ENCODE results near the gene TMEM8B.

TMEM8B gene

DNA sequence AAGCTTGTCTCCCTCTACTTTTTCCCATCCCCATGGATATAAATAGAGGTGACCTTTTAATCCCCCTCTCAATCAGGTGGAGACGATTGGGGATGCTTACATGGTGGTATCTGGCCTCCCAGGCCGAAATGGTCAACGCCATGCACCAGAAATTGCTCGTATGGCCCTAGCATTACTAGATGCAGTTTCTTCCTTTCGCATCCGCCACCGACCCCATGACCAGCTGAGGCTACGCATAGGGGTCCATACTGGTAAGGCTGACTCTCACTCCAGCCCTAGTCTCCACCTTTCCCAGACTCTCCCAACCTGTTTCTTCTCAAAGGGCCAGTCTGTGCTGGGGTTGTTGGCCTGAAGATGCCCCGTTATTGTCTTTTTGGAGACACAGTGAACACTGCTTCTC lies 20.6 kb upstream of the TMEM8B start:
- no peak overlapping the region for H3K4me3 ChIP-seq (ENCODE audit: low read depth, low read length)
- no peak overlapping the region for H3K9ac ChIP-seq
- H3K27me3 ChIP-seq (ENCODE audit: control insufficient read depth, insufficient read depth, low read length), result no peaks in the 10 kb centered on the region
- no peaks in the 10 kb centered on the region for H3K36me3 ChIP-seq (ENCODE audit: control insufficient read depth, insufficient read depth, low read length)
- TF ChIP-seq, protein P1, sequence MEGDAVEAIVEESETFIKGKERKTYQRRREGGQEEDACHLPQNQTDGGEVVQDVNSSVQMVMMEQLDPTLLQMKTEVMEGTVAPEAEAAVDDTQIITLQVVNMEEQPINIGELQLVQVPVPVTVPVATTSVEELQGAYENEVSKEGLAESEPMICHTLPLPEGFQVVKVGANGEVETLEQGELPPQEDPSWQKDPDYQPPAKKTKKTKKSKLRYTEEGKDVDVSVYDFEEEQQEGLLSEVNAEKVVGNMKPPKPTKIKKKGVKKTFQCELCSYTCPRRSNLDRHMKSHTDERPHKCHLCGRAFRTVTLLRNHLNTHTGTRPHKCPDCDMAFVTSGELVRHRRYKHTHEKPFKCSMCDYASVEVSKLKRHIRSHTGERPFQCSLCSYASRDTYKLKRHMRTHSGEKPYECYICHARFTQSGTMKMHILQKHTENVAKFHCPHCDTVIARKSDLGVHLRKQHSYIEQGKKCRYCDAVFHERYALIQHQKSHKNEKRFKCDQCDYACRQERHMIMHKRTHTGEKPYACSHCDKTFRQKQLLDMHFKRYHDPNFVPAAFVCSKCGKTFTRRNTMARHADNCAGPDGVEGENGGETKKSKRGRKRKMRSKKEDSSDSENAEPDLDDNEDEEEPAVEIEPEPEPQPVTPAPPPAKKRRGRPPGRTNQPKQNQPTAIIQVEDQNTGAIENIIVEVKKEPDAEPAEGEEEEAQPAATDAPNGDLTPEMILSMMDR (IDR thresholded peaks at IDR 0.05), result no peak
- H3K27ac ChIP-seq, result no peak overlapping the region
- H3K9me3 ChIP-seq (ENCODE audit: control insufficient read depth, low read length), result no peaks in the 10 kb centered on the region
- no peak overlapping the region for H3K4me2 ChIP-seq (ENCODE audit: low read length)
- H3K79me2 ChIP-seq, result no peaks in the 10 kb centered on the region
- H3K4me1 ChIP-seq, result peaks cover 9% of the 10 kb centered on the region
- no peak overlapping the region for H2AFZ ChIP-seq

DNA sequence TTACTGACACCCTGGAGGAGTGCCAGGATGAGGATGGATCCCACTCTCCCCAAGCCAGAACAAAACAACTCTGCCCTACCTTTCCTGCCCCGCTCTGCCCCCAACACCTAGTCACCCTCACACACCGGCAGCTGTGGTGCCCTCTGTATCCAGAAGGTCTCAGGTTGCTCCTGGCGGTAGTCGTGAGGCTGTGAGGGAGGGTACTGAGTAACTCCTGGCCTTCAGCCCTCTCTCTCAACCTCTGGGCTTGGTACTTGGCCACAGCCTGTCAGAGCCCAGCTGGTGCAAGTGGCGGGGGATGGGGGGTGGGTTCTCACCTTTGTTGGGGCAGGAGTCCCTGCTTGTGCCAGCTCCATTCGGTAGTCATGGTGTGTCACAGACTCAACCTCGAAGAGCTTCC lies 18.9 kb upstream of the TMEM8B start:
- H3K4me2 ChIP-seq (ENCODE audit: low read length), result no peak overlapping the region
- no peak overlapping the region for H3K4me3 ChIP-seq (ENCODE audit: low read depth, low read length)
- H3K79me2 ChIP-seq, result no peaks in the 10 kb centered on the region
- H3K27ac ChIP-seq, result no peak overlapping the region
- TF ChIP-seq, protein P1 (IDR thresholded peaks at IDR 0.05), result no peak
- no peak overlapping the region for H3K9ac ChIP-seq
- no peaks in the 10 kb centered on the region for H3K27me3 ChIP-seq (ENCODE audit: control insufficient read depth, insufficient read depth, low read length)
- H3K36me3 ChIP-seq (ENCODE audit: control insufficient read depth, insufficient read depth, low read length), result no peaks in the 10 kb centered on the region
- no peaks in the 10 kb centered on the region for H3K9me3 ChIP-seq (ENCODE audit: control insufficient read depth, low read length)
- no peak overlapping the region for H2AFZ ChIP-seq
- H3K4me1 ChIP-seq, result peaks cover 17% of the 10 kb centered on the region

DNA sequence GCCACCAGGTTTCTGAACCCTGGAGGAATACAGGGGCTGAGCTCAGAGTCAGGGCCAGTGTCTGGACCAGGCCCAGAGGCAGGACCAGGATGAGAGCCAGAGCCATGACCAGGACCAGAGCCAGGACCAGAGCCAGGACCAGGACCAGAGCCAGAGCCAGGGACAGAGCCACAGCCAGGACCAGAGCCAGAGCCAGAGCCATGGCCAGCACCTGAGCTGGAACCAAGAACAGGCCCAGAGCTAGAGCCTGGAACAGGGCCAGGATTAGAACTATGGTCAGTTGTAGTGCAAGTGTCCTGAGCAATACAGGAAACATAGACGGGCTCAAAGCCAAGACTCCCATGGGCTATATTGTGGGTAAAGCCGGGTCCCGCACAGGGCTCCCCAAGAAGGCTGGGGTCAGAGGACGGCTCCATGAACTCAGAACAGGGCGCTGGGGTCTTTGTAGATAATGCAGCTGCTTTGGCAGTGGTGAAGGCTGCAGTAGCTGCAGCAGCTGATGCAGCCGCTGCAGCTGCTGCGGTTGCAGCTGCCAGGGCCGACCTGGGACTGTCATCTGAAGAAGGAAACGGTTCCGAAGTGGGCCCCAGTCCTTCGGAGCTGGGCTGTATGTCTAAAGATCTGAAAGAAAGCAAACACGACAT lies 17.5 kb upstream of the TMEM8B start:
- Histone ChIP-seq H3K9ac (no peak overlapping the region), H3K27ac (peak overlapping the region; percentile 48)

DNA sequence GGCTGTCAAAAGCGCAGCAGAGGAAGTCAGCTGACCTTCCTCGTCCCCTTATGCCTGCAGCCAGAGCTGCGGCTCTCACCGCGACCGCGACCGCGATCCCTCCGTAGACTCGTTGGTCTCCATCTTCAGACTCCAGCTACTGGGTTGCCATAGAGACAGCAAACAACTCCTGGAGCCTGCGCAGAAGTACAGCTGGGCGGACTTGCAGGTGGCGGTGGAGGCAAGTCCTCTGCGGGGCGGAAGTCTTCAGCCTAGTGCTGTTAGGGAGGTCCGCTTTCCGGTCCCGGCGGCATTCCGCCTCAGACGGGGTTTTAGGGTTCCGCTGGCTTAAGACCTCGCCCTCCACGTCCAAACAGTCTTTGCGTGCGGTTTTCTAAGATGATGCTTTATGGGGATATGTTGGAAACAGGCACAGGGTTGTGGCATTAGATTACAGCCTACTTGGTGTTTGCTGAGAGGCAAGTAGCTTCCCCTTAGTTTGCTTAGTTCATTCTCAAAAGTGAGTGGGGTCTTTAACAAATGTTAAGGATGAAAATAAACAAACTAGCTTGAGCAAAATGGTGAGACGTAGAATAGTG lies 16.9 kb upstream of the TMEM8B start, which contains the start of gene SPAG8:
Gene SPAG8, minus strand, starts transcription at position 238 of the 578 bp plus-strand sequence. Its CDS starts 115 bp downstream, at position 123.
- Histone ChIP-seq H3K27ac (peak within 1 kb of the TSS; percentile 48), H3K4me1 (peaks cover 17% of the 10 kb centered on the region), H3K4me2 (ENCODE audit: low read length) (peak within 1 kb of the TSS; percentile 63), H3K27me3 (ENCODE audit: control insufficient read depth, insufficient read depth, low read length) (no peaks in the 10 kb centered on the region), H2AFZ (peak within 1 kb of the TSS; percentile 79), H3K9ac (no peak within 1 kb of the TSS), H3K9me3 (ENCODE audit: control insufficient read depth, low read length) (no peaks in the 10 kb centered on the region), H3K4me3 (ENCODE audit: low read depth, low read length) (peak within 1 kb of the TSS; percentile 54), H3K36me3 (ENCODE audit: control insufficient read depth, insufficient read depth, low read length) (no peaks in the 10 kb centered on the region), H3K79me2 (no peaks in the 10 kb centered on the region)
- TF ChIP-seq, protein P1 (IDR thresholded peaks at IDR 0.05), result no peak

More for the DNA sequence above, 17.5 kb upstream of the TMEM8B start:
- peak overlapping the region; percentile 63 for H3K4me2 ChIP-seq (ENCODE audit: low read length)
- peaks cover 17% of the 10 kb centered on the region for H3K4me1 ChIP-seq
- H3K4me3 ChIP-seq (ENCODE audit: low read depth, low read length), result peak overlapping the region; percentile 54
- TF ChIP-seq, protein P1 (IDR thresholded peaks at IDR 0.05), result no peak
- peak overlapping the region; percentile 79 for H2AFZ ChIP-seq
- H3K36me3 ChIP-seq (ENCODE audit: control insufficient read depth, insufficient read depth, low read length), result no peaks in the 10 kb centered on the region
- H3K27me3 ChIP-seq (ENCODE audit: control insufficient read depth, insufficient read depth, low read length), result no peaks in the 10 kb centered on the region
- H3K79me2 ChIP-seq, result no peaks in the 10 kb centered on the region
- H3K9me3 ChIP-seq (ENCODE audit: control insufficient read depth, low read length), result no peaks in the 10 kb centered on the region

Measured in parathyroid adenoma (tissue), 2 donors.